Thoracic aorta (tissue), 2 donors: ENCODE data around the gene YKT6. TPM values are rescaled to one million over a fixed set of nuclear protein-coding genes. Genes with fewer than 3 reads are reported as not detected.

ENCODE experiments used
- ATAC-seq: fragments of 150-250 bp; one replicate; pipeline ENCODE4 v1.8.0; 2017; ENCODE audit warnings: low read depth; ENCODE audit not compliant: insufficient number of reproducible peaks, low FRiP score
- DNase-seq: peaks from one replicate; pipeline ENCODE4 v3.0.0-alpha.2; 2020; ENCODE audit warnings: low spot score
- H3K27ac ChIP-seq, 2 donors: fragments of 200-600 bp; sonication (generic); 1 replicate in 1 of 2; 2 replicates in 1 of 2; pipeline ENCODE4 v1.5.1; 2016; ENCODE audit warnings: mild to moderate bottlenecking in 2 of 2, moderate library complexity in 2 of 2
- H3K27me3 ChIP-seq: fragments of 200-600 bp; sonication (generic); replicated peaks from 2 replicates; pipeline ENCODE4 v1.6.0; 2016; ENCODE audit warnings: mild to moderate bottlenecking; ENCODE audit not compliant: insufficient read depth
- H3K36me3 ChIP-seq: fragments of 200-600 bp; sonication (generic); one replicate; pipeline ENCODE4 v1.5.1; 2016
- H3K4me1 ChIP-seq, 2 donors: fragments of 200-600 bp; sonication (generic); 1 replicate in 1 of 2; 2 replicates in 1 of 2; pipeline versions ENCODE4 v1.5.1 to v1.6.0; 2016; ENCODE audit warnings: low read depth in 2 of 2, mild to moderate bottlenecking in 1 of 2; ENCODE audit not compliant: control insufficient read depth in 1 of 2
- H3K4me3 ChIP-seq: fragments of 200-600 bp; sonication (generic); 2 replicates; pipeline ENCODE4 v1.5.1; 2016; ENCODE audit warnings: mild to moderate bottlenecking
- H3K9me3 ChIP-seq: fragments of 200-600 bp; sonication (generic); 2 replicates; pipeline ENCODE4 v1.5.1; 2016
- total RNA-seq, 2 donors: library from RNA; depleted of rRNA; stranded (reverse); fragments of >200 nt; gene quantifications; one replicate each; pipeline versions ENCODE4 v1.1.0 to v1.2.3, GENCODE V29; 2016
- TF ChIP-seq, protein P1 (sequence below): fragments of 200-600 bp; sonication (generic); IDR thresholded peaks from one replicate; pipeline ENCODE4 v1.5.1; 2019; ENCODE audit warnings: antibody characterized with exemption

YKT6 gene
- total RNA-seq, 2 donors from 2014 or later = 62.0 to 69.6 TPM

- Histone ChIP-seq H3K27me3 (no peaks in the 10 kb centered on the region), H3K9me3 (no peaks in the 10 kb centered on the region), H3K36me3 (no peaks in the 10 kb centered on the region), H3K4me1 (no peaks in the 10 kb centered on the region), H3K27ac (no peak overlapping the region), H3K4me3 (no peak overlapping the region)
- DNase-seq (no peak), ATAC-seq (no peak)
- TF ChIP-seq, protein P1, sequence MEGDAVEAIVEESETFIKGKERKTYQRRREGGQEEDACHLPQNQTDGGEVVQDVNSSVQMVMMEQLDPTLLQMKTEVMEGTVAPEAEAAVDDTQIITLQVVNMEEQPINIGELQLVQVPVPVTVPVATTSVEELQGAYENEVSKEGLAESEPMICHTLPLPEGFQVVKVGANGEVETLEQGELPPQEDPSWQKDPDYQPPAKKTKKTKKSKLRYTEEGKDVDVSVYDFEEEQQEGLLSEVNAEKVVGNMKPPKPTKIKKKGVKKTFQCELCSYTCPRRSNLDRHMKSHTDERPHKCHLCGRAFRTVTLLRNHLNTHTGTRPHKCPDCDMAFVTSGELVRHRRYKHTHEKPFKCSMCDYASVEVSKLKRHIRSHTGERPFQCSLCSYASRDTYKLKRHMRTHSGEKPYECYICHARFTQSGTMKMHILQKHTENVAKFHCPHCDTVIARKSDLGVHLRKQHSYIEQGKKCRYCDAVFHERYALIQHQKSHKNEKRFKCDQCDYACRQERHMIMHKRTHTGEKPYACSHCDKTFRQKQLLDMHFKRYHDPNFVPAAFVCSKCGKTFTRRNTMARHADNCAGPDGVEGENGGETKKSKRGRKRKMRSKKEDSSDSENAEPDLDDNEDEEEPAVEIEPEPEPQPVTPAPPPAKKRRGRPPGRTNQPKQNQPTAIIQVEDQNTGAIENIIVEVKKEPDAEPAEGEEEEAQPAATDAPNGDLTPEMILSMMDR = no peak
These were observed 32.3 kb downstream of the YKT6 start for GRCh38 chr7:44232901-44233715.

- no peaks in the 10 kb centered on the region for H3K36me3 ChIP-seq
- TF ChIP-seq, protein P1 = no peak
- no peaks in the 10 kb centered on the region for H3K4me1 ChIP-seq
- no peak for ATAC-seq
- H3K4me3 ChIP-seq = no peak overlapping the region
- DNase-seq = no peak
- H3K9me3 ChIP-seq = no peaks in the 10 kb centered on the region
- no peak overlapping the region for H3K27ac ChIP-seq
- H3K27me3 ChIP-seq = no peaks in the 10 kb centered on the region
These were observed 34.3 kb downstream of the YKT6 start for GRCh38 chr7:44235066-44235465.

GRCh38 chr7:44235582-44236332 is 35.0 kb downstream of the YKT6 start:
- Histone ChIP-seq H3K27ac (no peak overlapping the region), H3K27me3 (no peaks in the 10 kb centered on the region), H3K9me3 (no peaks in the 10 kb centered on the region), H3K4me3 (no peak overlapping the region), H3K36me3 (no peaks in the 10 kb centered on the region), H3K4me1 (no peaks in the 10 kb centered on the region)
- TF ChIP-seq, protein P1 = no peak
- DNase-seq = no peak
- no peak for ATAC-seq

DNA sequence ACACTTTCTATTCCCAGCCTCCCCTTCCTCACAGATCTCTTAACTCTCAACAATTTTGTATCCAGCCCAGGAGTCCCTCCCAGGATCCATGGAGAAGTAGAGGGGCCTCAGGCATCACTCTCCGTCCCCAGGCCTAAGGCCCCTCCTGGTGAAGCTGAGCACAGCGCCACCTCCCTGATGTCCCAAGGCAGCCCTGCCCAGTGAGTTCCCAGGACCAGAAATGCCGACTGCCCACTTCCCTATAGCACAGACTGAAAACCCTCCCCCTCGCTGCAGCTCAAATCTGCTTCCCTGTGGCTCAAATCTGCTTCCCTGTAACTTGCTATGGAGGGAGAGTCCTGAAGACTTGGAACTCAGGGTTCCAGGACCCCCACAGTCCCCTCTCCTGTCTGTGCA is 35.6 kb downstream of the YKT6 start:
- Histone ChIP-seq H3K27ac (no peak overlapping the region), H3K4me1 (peaks cover 0 to 3% of the 10 kb centered on the region in 2 donors), H3K36me3 (no peaks in the 10 kb centered on the region), H3K27me3 (no peaks in the 10 kb centered on the region), H3K9me3 (no peaks in the 10 kb centered on the region), H3K4me3 (no peak overlapping the region)
- TF ChIP-seq, protein P1 = no peak
- ATAC-seq (no peak), DNase-seq (no peak)

DNA sequence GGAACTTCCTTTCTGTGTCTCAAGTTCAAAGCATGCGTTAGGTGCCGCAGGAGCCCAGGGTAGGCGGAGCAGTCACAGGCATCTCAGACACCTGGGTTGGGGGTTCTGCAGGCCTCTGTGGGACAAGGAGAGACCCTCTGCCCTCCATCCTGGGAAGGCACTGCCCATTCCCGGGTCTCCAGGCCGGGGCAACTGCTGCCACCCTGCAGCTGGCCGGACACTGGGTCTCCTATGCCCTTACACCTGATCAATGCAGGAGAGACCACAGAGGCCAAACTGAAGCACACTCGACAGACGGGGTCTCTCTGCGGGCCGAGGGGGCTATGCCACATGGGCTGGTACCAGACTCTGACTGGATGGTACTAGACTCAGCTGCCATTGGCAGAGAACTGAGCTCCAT is 36.9 kb downstream of the YKT6 start:
- no peaks in the 10 kb centered on the region for H3K36me3 ChIP-seq
- H3K4me1 ChIP-seq = peaks cover 0 to 5% of the 10 kb centered on the region in 2 donors
- H3K27ac ChIP-seq = no peak overlapping the region
- H3K4me3 ChIP-seq = no peak overlapping the region
- DNase-seq (no peak), ATAC-seq (no peak)
- no peaks in the 10 kb centered on the region for H3K9me3 ChIP-seq
- TF ChIP-seq, protein P1 = no peak
- H3K27me3 ChIP-seq = no peaks in the 10 kb centered on the region
